ENCODE results near the gene EPM2A. TPM values are rescaled to one million over a fixed set of nuclear protein-coding genes. Genes with fewer than 3 reads are reported as not detected.
A peak's percentile ranks its signal among the peaks of the same experiment; 100 is the strongest.
"Not testable (repeated sequence)": the region's sequence is repeated elsewhere in the genome, so short reads cannot be mapped to it uniquely, and the experiment has no call there.

EPM2A gene
- polyA plus RNA-seq, 1 experiment: 4.3 TPM

GRCh38 chr6:145704143-145704781, 31.1 kb downstream of the EPM2A start:
- no peak overlapping the region for H3K27ac ChIP-seq (ENCODE audit: low read depth, low read length)
- TF ChIP-seq CTCF (IDR thresholded peaks at IDR 0.05; ENCODE audit: low read depth, low read length): peak; percentile 55
- POLR2A ChIA-PET: no interaction called here
- CTCF ChIA-PET: interaction anchor here (0.6 to 2.1 kb wide), 22 partner anchors 8 to 1119 kb away, joined by 3 to 14 read pairs (median 4); no protein-coding TSS in a partner anchor
- peaks cover 6% of the 10 kb centered on the region; the same call in 1 of the 2 replicates for H3K9me3 ChIP-seq (ENCODE audit: control insufficient read depth, insufficient read depth, low read length)
- H3K27me3 ChIP-seq (ENCODE audit: control insufficient read depth, insufficient read depth, low read length): no peaks in the 10 kb centered on the region
- DNase-seq (ENCODE audit: low read depth, low spot score): no peak
- H3K4me3 ChIP-seq (ENCODE audit: low read depth, low read length): no peak overlapping the region

GRCh38 chr6:145699462-145699861, 35.9 kb downstream of the EPM2A start:
- peak; percentile 10 for DNase-seq (ENCODE audit: low read depth, low spot score)
- H3K9me3 ChIP-seq (ENCODE audit: control insufficient read depth, insufficient read depth, low read length): no peaks in the 10 kb centered on the region
- H3K4me3 ChIP-seq (ENCODE audit: low read depth, low read length): no peak overlapping the region
- no peaks in the 10 kb centered on the region for H3K27me3 ChIP-seq (ENCODE audit: control insufficient read depth, insufficient read depth, low read length)
- no peak overlapping the region for H3K27ac ChIP-seq (ENCODE audit: low read depth, low read length)
- ChIA-PET CTCF (no interaction called here), POLR2A (interaction anchor here (0.6 kb wide), 1 partner anchor 146 kb away, joined by 5 read pairs; no protein-coding TSS in a partner anchor)
- TF ChIP-seq CTCF (IDR thresholded peaks at IDR 0.05; ENCODE audit: low read depth, low read length): no peak

- H3K27ac ChIP-seq (ENCODE audit: low read depth, low read length); H3K27me3 ChIP-seq (ENCODE audit: control insufficient read depth, insufficient read depth, low read length); DNase-seq (ENCODE audit: low read depth, low spot score); CTCF ChIA-PET; POLR2A ChIA-PET; H3K4me3 ChIP-seq (ENCODE audit: low read depth, low read length); H3K9me3 ChIP-seq (ENCODE audit: control insufficient read depth, insufficient read depth, low read length): not testable (repeated sequence)
Observed at GRCh38 chr6:145697401-145697800, 37.9 kb downstream of the EPM2A start.

DNA sequence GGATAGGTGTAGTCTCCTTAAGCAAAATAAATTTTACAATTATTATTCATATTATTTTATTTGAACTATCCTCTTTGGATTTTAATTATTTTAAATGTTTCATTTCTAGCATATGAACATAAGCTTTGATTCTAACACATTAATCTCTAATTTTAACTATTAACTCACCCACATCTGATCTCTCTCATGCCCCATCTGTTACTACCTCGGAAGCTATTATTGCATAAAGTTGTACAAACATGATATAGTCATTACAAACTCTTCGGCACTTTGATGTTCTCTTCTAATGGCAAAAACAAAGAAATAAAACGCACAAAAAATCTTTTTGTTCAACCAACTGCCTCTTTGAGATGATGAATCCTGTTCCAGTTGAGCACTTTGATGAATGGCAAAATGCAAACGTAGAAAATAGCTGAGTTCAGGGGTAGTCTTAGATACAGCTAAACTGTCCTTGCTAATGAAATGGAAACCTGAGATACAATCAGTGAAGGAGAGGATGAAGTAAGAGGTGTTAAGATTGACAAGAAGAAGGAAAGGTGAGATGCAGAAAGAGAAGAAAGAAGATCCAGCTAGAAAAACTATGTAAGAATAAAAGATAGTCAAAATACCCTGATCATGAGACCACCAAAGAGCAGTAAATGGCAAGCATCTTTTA, 41.1 kb downstream of the EPM2A start:
- no peaks in the 10 kb centered on the region for H3K27me3 ChIP-seq (ENCODE audit: control insufficient read depth, insufficient read depth, low read length)
- TF ChIP-seq CTCF (IDR thresholded peaks at IDR 0.05; ENCODE audit: low read depth, low read length): no peak
- no peak for DNase-seq (ENCODE audit: low read depth, low spot score)
- no peak overlapping the region for H3K27ac ChIP-seq (ENCODE audit: low read depth, low read length)
- H3K9me3 ChIP-seq (ENCODE audit: control insufficient read depth, insufficient read depth, low read length): no peaks in the 10 kb centered on the region
- ChIA-PET CTCF (interaction anchor here (0.7 to 0.9 kb wide), 2 partner anchors 9 to 43 kb away, joined by 3 to 5 read pairs; no protein-coding TSS in a partner anchor), POLR2A (no interaction called here)
- H3K4me3 ChIP-seq (ENCODE audit: low read depth, low read length): no peak overlapping the region

DNA sequence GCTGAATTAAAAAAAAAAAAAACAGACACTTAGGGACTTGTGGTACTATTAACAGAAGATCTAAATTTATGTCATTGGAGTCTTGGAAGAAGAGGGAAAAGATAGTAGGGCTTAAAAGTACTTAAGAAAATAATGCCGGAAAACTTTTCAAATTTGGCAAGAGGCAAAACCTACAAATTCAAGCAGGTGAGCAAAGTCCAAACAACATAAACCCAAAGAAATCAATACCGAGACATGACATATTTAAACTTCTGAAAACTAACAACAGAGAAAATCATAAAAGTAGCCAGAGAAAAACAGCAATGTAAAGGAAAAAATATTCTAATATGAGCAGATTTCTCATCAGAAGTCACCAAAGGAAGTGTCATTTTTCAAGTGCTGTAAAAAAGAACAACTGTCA, 44.4 kb downstream of the EPM2A start:
- no peak for DNase-seq (ENCODE audit: low read depth, low spot score)
- ChIA-PET CTCF (no interaction called here), POLR2A (no interaction called here)
- no peak for TF ChIP-seq CTCF (IDR thresholded peaks at IDR 0.05; ENCODE audit: low read depth, low read length)
- no peaks in the 10 kb centered on the region for H3K27me3 ChIP-seq (ENCODE audit: control insufficient read depth, insufficient read depth, low read length)
- no peak overlapping the region for H3K4me3 ChIP-seq (ENCODE audit: low read depth, low read length)
- H3K27ac ChIP-seq (ENCODE audit: low read depth, low read length): no peak overlapping the region
- no peaks in the 10 kb centered on the region for H3K9me3 ChIP-seq (ENCODE audit: control insufficient read depth, insufficient read depth, low read length)
